CMK (cell line): ENCODE measurements around the gene TIMM44.
"Not testable (repeated sequence)": the region's sequence is repeated elsewhere in the genome, so short reads cannot be mapped to it uniquely, and the experiment has no call there.

Experiments
- DNase-seq: peaks from one replicate; pipeline ENCODE4 v3.0.0-alpha.2; 2010; ENCODE audit warnings: low read depth

The TIMM44 gene

GRCh38 chr19:7944177-7944761 is 803 bp upstream of the TIMM44 start:
- DNase-seq: peak; percentile 73

GRCh38 chr19:7942981-7943443 is 454 bp downstream of the TIMM44 start:
- DNase-seq: no peak

- no peak for DNase-seq
These were observed 1.4 kb downstream of the TIMM44 start for GRCh38 chr19:7941895-7942596.

GRCh38 chr19:7940841-7941240 is 2.6 kb downstream of the TIMM44 start:
- no peak for DNase-seq

- DNase-seq: no peak
These were observed 8.7 kb downstream of the TIMM44 start for GRCh38 chr19:7934766-7935165.

GRCh38 chr19:7933828-7934725 is 9.4 kb downstream of the TIMM44 start:
- no peak for DNase-seq

- no peak for DNase-seq
These were observed 10.1 kb downstream of the TIMM44 start for GRCh38 chr19:7933411-7933810.

- DNase-seq: no peak
These were observed 10.6 kb downstream of the TIMM44 start for GRCh38 chr19:7932930-7933300.

GRCh38 chr19:7932276-7932929 is 11.1 kb downstream of the TIMM44 start:
- DNase-seq: no peak

- no peak for DNase-seq
These were observed 12.0 kb downstream of the TIMM44 start for GRCh38 chr19:7931221-7932061.

- no peak for DNase-seq
These were observed 12.7 kb downstream of the TIMM44 start for GRCh38 chr19:7930765-7931164.

GRCh38 chr19:7930030-7930429 is 13.4 kb downstream of the TIMM44 start:
- not testable (repeated sequence) for DNase-seq

- no peak for DNase-seq
These were observed 14.4 kb downstream of the TIMM44 start for GRCh38 chr19:7928741-7929701.

GRCh38 chr19:7928334-7928706 is 15.1 kb downstream of the TIMM44 start:
- DNase-seq: no peak

- DNase-seq: no peak
These were observed 15.7 kb downstream of the TIMM44 start for GRCh38 chr19:7927605-7928333.

GRCh38 chr19:7926727-7927604 is 16.5 kb downstream of the TIMM44 start:
- no peak for DNase-seq

- no peak for DNase-seq
These were observed 17.3 kb downstream of the TIMM44 start, which contains the start of gene CTXN1 for GRCh38 chr19:7926021-7926726. Gene CTXN1 (minus strand): TSS chr19:7926135. CDS start chr19:7925538, 597 bp downstream.
